Endothelial cell of umbilical vein (primary cell): ENCODE data around the gene CNTRL. TPM values are rescaled to one million over a fixed set of nuclear protein-coding genes. Genes with fewer than 3 reads are reported as not detected.

ENCODE experiments used
- BruUV-seq: library from RNA; stranded (reverse); fragments of 400-500 nt; replicated peaks from 2 replicates; lab custom pipeline; 2021; lab: Mats Ljungman, UMichigan
- CTCF ChIA-PET: fragments of 300-600, 350-600 bp; sonication (Branson Sonifier 250); formaldehyde crosslinking; loops from one replicate; lab custom pipeline; 2021; ENCODE audit warnings: antibody characterized with exemption, inconsistent platforms; lab: Charles Lee
- POLR2A ChIA-PET: fragments of 300-600, 350-600 bp; sonication (Branson Sonifier 250); formaldehyde crosslinking; loops from one replicate; lab custom pipeline; 2021; ENCODE audit warnings: antibody characterized with exemption, inconsistent platforms; lab: Charles Lee
- DNase-seq: peaks from one replicate; pipeline ENCODE4 v3.0.0-alpha.2; 2011; ENCODE audit warnings: low read depth, low spot score
- FAIRE-seq: peaks from 2 replicates; lab custom pipeline; 2011; peaks lifted over from hg19 to GRCh38; lab: Jason Lieb, UNC
- H2AFZ ChIP-seq: 2 replicates; pipeline ENCODE4 v1.6.0; 2012; ENCODE audit warnings: low read depth, low read length, control low read depth, inconsistent platforms
- H3K27ac ChIP-seq: 2 replicates; pipeline ENCODE4 v1.5.1; 2011; ENCODE audit warnings: low read depth, mild to moderate bottlenecking, control low read depth, low read length, moderate library complexity; ENCODE audit not compliant: insufficient read depth
- H3K27me3 ChIP-seq, 2 experiments: 2 replicates each; pipeline versions ENCODE4 v1.6.0 to v1.6.1; 2011; ENCODE audit warnings: low read length in 2 of 2, mixed read lengths in 1 of 2; ENCODE audit not compliant: control insufficient read depth in 2 of 2, insufficient read depth in 2 of 2
- H3K36me3 ChIP-seq, 2 experiments: 2 replicates in 1 of 2; 3 replicates in 1 of 2; pipeline ENCODE4 v1.5.1; 2011; ENCODE audit warnings: low read length in 2 of 2, mild to moderate bottlenecking in 1 of 2, moderate library complexity in 1 of 2; ENCODE audit not compliant: control insufficient read depth in 2 of 2, insufficient read depth in 2 of 2; ENCODE audit errors: extremely low read depth in 1 of 2
- H3K4me1 ChIP-seq: 3 replicates; pipeline ENCODE4 v1.5.1; 2011; ENCODE audit warnings: mild to moderate bottlenecking, low read length; ENCODE audit not compliant: control insufficient read depth, insufficient read depth; ENCODE audit errors: extremely low read depth
- H3K4me2 ChIP-seq: 2 replicates; pipeline ENCODE4 v1.6.1; 2011; ENCODE audit warnings: low read length, control low read depth, mixed read lengths; ENCODE audit not compliant: insufficient read depth
- H3K4me3 ChIP-seq, 3 experiments: fragments of 200-600 bp in 1 of 3; sonication (generic), shearing (Covaris generic) in 1 of 3; replicated peaks in 1 of 3; 2 replicates each; pipeline ENCODE4 v1.5.1; 2011 to 2016; ENCODE audit warnings: control low read depth in 3 of 3, low read length in 3 of 3, mild to moderate bottlenecking in 2 of 3, inconsistent platforms in 1 of 3, low read depth in 1 of 3, moderate library complexity in 1 of 3; ENCODE audit not compliant: insufficient read depth in 1 of 3
- H3K79me2 ChIP-seq: 2 replicates; pipeline ENCODE4 v1.6.0; 2012; ENCODE audit warnings: low read length, inconsistent platforms; ENCODE audit not compliant: control insufficient read depth, insufficient read depth
- H3K9ac ChIP-seq: replicated peaks from 2 replicates; pipeline ENCODE3; 2011; ENCODE audit warnings: low read length, control low read depth; ENCODE audit not compliant: insufficient read depth; ENCODE audit errors: extremely low read depth
- H3K9me1 ChIP-seq: replicated peaks from 3 replicates; pipeline ENCODE4 v1.6.0; 2011; ENCODE audit warnings: mild to moderate bottlenecking, low read length; ENCODE audit not compliant: control insufficient read depth, insufficient read depth; ENCODE audit errors: extremely low read depth
- H3K9me3 ChIP-seq: replicated peaks from 2 replicates; pipeline ENCODE4 v1.5.1; 2012; ENCODE audit warnings: low read length, inconsistent platforms; ENCODE audit not compliant: control insufficient read depth, insufficient read depth
- H4K20me1 ChIP-seq: replicated peaks from 2 replicates; pipeline ENCODE3; 2011; ENCODE audit warnings: mild to moderate bottlenecking, low read length; ENCODE audit not compliant: control insufficient read depth, insufficient read depth; ENCODE audit errors: extremely low read depth
- EZH2 ChIP-seq: IDR thresholded peaks from 2 replicates; pipeline ENCODE4 v1.6.1; 2012; ENCODE audit warnings: borderline replicate concordance, low read depth, mild to moderate bottlenecking, moderate library complexity, low read length, inconsistent platforms; ENCODE audit not compliant: severe bottlenecking
- FOS ChIP-seq: IDR thresholded peaks from 2 replicates; pipeline ENCODE4 v1.6.1; 2011; ENCODE audit warnings: mild to moderate bottlenecking, low read length, moderate library complexity, borderline replicate concordance; ENCODE audit not compliant: insufficient read depth
- GATA2 ChIP-seq: IDR thresholded peaks from 2 replicates; pipeline ENCODE4 v1.7.0; 2011; ENCODE audit warnings: low read depth, mild to moderate bottlenecking, moderate library complexity, mixed read lengths, low read length; ENCODE audit not compliant: insufficient read length, insufficient read depth
- JUN ChIP-seq: IDR thresholded peaks from 2 replicates; pipeline ENCODE4 v1.6.1; 2011; ENCODE audit warnings: borderline replicate concordance, low read depth; ENCODE audit not compliant: insufficient read length, insufficient read depth
- MYC ChIP-seq: IDR thresholded peaks from one replicate; pipeline ENCODE4 v1.6.1; 2011; ENCODE audit warnings: mild to moderate bottlenecking, low read depth, low read length
- POLR2A ChIP-seq: IDR thresholded peaks from 2 replicates; pipeline ENCODE4 v1.6.1; 2012; ENCODE audit warnings: low read depth, mild to moderate bottlenecking, control low read depth, low read length
- POLR2AphosphoS5 ChIP-seq: IDR thresholded peaks from 2 replicates; pipeline ENCODE4 v1.6.1; 2012; ENCODE audit warnings: low read depth, mild to moderate bottlenecking, control low read depth, low read length, moderate library complexity; ENCODE audit not compliant: insufficient read depth
- dilution Hi-C: fragments of 300-500 bp; cut with MboI; formaldehyde crosslinking; loops from one replicate; pipeline ENCODE4 v1.15.0; 2019; ENCODE audit warnings: low sequenced_read_pairs; ENCODE audit not compliant: extremely low pct_ligation_motif_present
- intact Hi-C: fragments of 100-400 bp; cut with micrococcal nuclease; formaldehyde crosslinking; loops from one replicate; pipeline ENCODE4 v1.10.0; 2022
- polyA plus RNA-seq, 4 experiments: library from polyadenylated mRNA; depleted of rRNA in 3 of 4; stranded (reverse) in 3 of 4; unstranded in 1 of 4; fragments of >200 nt; gene quantifications; 2 replicates each; pipeline versions ENCODE4 v1.2.1 to v1.2.3, GENCODE V29; 2011 to 2012; ENCODE audit warnings: missing spikeins in 1 of 4
- total RNA-seq: library from RNA; stranded (reverse); gene quantifications from 2 replicates; pipeline ENCODE4 v1.2.3, GENCODE V29; 2021
- TF ChIP-seq, protein P1 (sequence below), 2 donors: IDR thresholded peaks; 1 replicate in 1 of 2; 2 replicates in 1 of 2; pipeline ENCODE4 v1.5.1; 2011; ENCODE audit warnings: low read length in 2 of 2, mild to moderate bottlenecking in 2 of 2, moderate library complexity in 2 of 2, control low read depth in 1 of 2, inconsistent platforms in 1 of 2, low read depth in 1 of 2; ENCODE audit not compliant: insufficient read depth in 1 of 2; ENCODE audit errors: extremely low read depth in 1 of 2
- TF ChIP-seq, protein P2 (sequence below): IDR thresholded peaks from 2 replicates; pipeline ENCODE4 v1.6.1; 2011; ENCODE audit not compliant: insufficient read depth, insufficient read length

Gene CNTRL
- total and polyA plus RNA-seq, 2 donors (not counting 3 experiments of a cell fraction or from before 2014, with no cell fraction given) = 6.1 to 21.8 TPM

DNA sequence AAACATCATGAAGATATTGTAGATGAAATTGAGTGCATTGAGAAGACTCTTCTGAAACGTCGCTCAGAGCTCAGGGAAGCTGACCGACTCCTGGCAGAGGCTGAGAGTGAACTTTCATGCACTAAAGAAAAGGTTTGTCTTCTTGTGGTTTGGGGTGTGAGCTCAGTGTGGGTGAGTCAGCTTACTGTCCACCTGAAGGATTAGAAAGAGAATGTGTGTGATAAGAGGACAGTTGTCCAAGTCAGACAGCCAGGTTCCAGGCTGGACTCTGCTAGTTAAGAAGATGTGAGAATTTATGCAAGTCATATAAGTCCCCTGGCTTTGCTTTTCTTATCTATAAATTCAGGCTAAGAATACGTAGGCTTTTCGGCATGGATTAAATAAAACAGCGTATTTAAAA lies 80.0 kb downstream of the CNTRL start:
- ChIA-PET POLR2A (no interaction called here), CTCF (interaction anchor here (0.8 to 1.1 kb wide), 2 partner anchors 9 to 169 kb away, joined by 3 read pairs; no protein-coding TSS in a partner anchor)
- H3K9me1 ChIP-seq = no peaks in the 10 kb centered on the region
- H3K4me1 ChIP-seq = peaks cover 3% of the 10 kb centered on the region
- TF ChIP-seq FOS (no peak), POLR2A (no peak), JUN (no peak), GATA2 (no peak), MYC (no peak), EZH2 (no peak), POLR2AphosphoS5 (no peak)
- TF ChIP-seq, protein P1, sequence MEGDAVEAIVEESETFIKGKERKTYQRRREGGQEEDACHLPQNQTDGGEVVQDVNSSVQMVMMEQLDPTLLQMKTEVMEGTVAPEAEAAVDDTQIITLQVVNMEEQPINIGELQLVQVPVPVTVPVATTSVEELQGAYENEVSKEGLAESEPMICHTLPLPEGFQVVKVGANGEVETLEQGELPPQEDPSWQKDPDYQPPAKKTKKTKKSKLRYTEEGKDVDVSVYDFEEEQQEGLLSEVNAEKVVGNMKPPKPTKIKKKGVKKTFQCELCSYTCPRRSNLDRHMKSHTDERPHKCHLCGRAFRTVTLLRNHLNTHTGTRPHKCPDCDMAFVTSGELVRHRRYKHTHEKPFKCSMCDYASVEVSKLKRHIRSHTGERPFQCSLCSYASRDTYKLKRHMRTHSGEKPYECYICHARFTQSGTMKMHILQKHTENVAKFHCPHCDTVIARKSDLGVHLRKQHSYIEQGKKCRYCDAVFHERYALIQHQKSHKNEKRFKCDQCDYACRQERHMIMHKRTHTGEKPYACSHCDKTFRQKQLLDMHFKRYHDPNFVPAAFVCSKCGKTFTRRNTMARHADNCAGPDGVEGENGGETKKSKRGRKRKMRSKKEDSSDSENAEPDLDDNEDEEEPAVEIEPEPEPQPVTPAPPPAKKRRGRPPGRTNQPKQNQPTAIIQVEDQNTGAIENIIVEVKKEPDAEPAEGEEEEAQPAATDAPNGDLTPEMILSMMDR (IDR thresholded peaks at IDR 0.05; ENCODE audit: extremely low read depth in 1 of 2, insufficient read depth in 1 of 2, low read depth in 1 of 2, low read length in 2 of 2) = no peak
- TF ChIP-seq, protein P2, sequence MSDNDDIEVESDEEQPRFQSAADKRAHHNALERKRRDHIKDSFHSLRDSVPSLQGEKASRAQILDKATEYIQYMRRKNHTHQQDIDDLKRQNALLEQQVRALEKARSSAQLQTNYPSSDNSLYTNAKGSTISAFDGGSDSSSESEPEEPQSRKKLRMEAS = no peak
- H3K4me2 ChIP-seq = no peak overlapping the region
- FAIRE-seq (no peak), DNase-seq (no peak)
- H3K79me2 ChIP-seq = no peaks in the 10 kb centered on the region
- intact Hi-C loops = no loop called here
- H3K9me3 ChIP-seq = no peaks in the 10 kb centered on the region
- no peaks in the 10 kb centered on the region for H4K20me1 ChIP-seq
- no peaks in the 10 kb centered on the region for H3K27me3 ChIP-seq
- H3K4me3 ChIP-seq = no peak overlapping the region
- no peak overlapping the region for H3K9ac ChIP-seq
- dilution Hi-C loops = no loop called here
- no peak overlapping the region for H2AFZ ChIP-seq
- H3K36me3 ChIP-seq = peaks cover 9 to 18% of the 10 kb centered on the region in 2 experiments
- H3K27ac ChIP-seq = no peak overlapping the region
- no TSS peak for BruUV-seq
